Loucy (cell line): ENCODE results near the gene DCLK3.

ENCODE experiments used
- H2AFZ ChIP-seq: fragments of 200-600 bp; sonication (generic); 2 replicates; pipeline ENCODE4 v1.6.0; 2016; ENCODE audit warnings: antibody characterized with exemption, mild to moderate bottlenecking, low read length, moderate library complexity
- H3F3A ChIP-seq: fragments of 200-600 bp; 2 replicates; pipeline ENCODE4 v1.6.0; 2016; ENCODE audit warnings: antibody characterized with exemption, low read depth, mild to moderate bottlenecking
- H3K27me3 ChIP-seq: fragments of 200-600 bp; sonication (generic); 2 replicates; pipeline ENCODE4 v1.6.1; 2014; ENCODE audit warnings: low read length, mild to moderate bottlenecking; ENCODE audit not compliant: insufficient read depth, poor library complexity, severe bottlenecking
- H3K36me3 ChIP-seq: fragments of 200-600 bp; sonication (generic); 2 replicates; pipeline ENCODE4 v1.6.1; 2016; ENCODE audit warnings: low read length; ENCODE audit not compliant: insufficient read depth
- H3K4me1 ChIP-seq: fragments of 200-600 bp; sonication (generic); 2 replicates; pipeline ENCODE4 v1.5.1; 2014; ENCODE audit warnings: low read length, mild to moderate bottlenecking; ENCODE audit not compliant: insufficient read depth, poor library complexity, severe bottlenecking
- H3K4me2 ChIP-seq: fragments of 200-600 bp; sonication (generic); 2 replicates; pipeline ENCODE4 v1.6.0; 2014; ENCODE audit warnings: antibody characterized with exemption, low read length, low read depth, mild to moderate bottlenecking; ENCODE audit not compliant: poor library complexity, severe bottlenecking
- H3K4me3 ChIP-seq: fragments of 200-600 bp; sonication (generic); 2 replicates; pipeline ENCODE4 v1.5.1; 2014; ENCODE audit warnings: low read length, mild to moderate bottlenecking, mixed read lengths; ENCODE audit not compliant: poor library complexity, severe bottlenecking
- H3K79me2 ChIP-seq: fragments of 200-600 bp; sonication (generic); 2 replicates; pipeline ENCODE4 v1.6.1; 2014; ENCODE audit warnings: low read length; ENCODE audit not compliant: insufficient read depth
- H3K9ac ChIP-seq: fragments of 200-600 bp; sonication (generic); 2 replicates; pipeline ENCODE4 v1.6.0; 2014; ENCODE audit warnings: mild to moderate bottlenecking, low read depth, low read length, moderate library complexity; ENCODE audit not compliant: poor library complexity, severe bottlenecking
- H3K9me2 ChIP-seq: fragments of 200-600 bp; sonication (generic); replicated peaks from 2 replicates; pipeline ENCODE4 v1.6.1; 2016; ENCODE audit warnings: low read depth, low read length, mixed read lengths
- H3K9me3 ChIP-seq: fragments of 200-600 bp; sonication (generic); 2 replicates; pipeline ENCODE4 v1.6.1; 2014; ENCODE audit warnings: mild to moderate bottlenecking, antibody characterized with exemption, low read length, low read depth; ENCODE audit not compliant: insufficient read depth
- H4K20me1 ChIP-seq: fragments of 200-600 bp; sonication (generic); 2 replicates; pipeline ENCODE4 v1.6.0; 2014; ENCODE audit warnings: antibody characterized with exemption, low read length, mild to moderate bottlenecking; ENCODE audit not compliant: insufficient read depth, poor library complexity, severe bottlenecking
- CTCF ChIP-seq: fragments of 200-600 bp; sonication (generic); conservative IDR thresholded peaks from 2 replicates; pipeline ENCODE4 v1.5.1; 2014; ENCODE audit warnings: mild to moderate bottlenecking, antibody characterized with exemption, low read length
- EZH2phosphoT487 ChIP-seq: fragments of 200-600 bp; IDR thresholded peaks from 2 replicates; pipeline ENCODE4 v1.6.1; 2018; ENCODE audit warnings: antibody characterized with exemption, mild to moderate bottlenecking, moderate library complexity, borderline replicate concordance

The DCLK3 gene

GRCh38 chr3:36663666-36664291, 100.6 kb downstream of the DCLK3 start:
- no peaks in the 10 kb centered on the region for H3K9me2 ChIP-seq
- no peaks in the 10 kb centered on the region for H3K27me3 ChIP-seq
- H4K20me1 ChIP-seq = no peaks in the 10 kb centered on the region
- H2AFZ ChIP-seq = no peak overlapping the region
- TF ChIP-seq EZH2phosphoT487 = no peak
- TF ChIP-seq CTCF = no peak
- H3K4me2 ChIP-seq = no peak overlapping the region
- no peak overlapping the region for H3K9ac ChIP-seq
- H3K4me1 ChIP-seq = no peaks in the 10 kb centered on the region
- no peaks in the 10 kb centered on the region for H3K36me3 ChIP-seq
- no peaks in the 10 kb centered on the region for H3F3A ChIP-seq
- peaks cover 1% of the 10 kb centered on the region; the same call in 1 of the 2 replicates for H3K9me3 ChIP-seq
- H3K79me2 ChIP-seq = no peaks in the 10 kb centered on the region
- H3K4me3 ChIP-seq = no peak overlapping the region

- Histone ChIP-seq H3K79me2 (no peaks in the 10 kb centered on the region), H3K36me3 (no peaks in the 10 kb centered on the region), H2AFZ (no peak overlapping the region), H3K4me2 (no peak overlapping the region), H4K20me1 (no peaks in the 10 kb centered on the region), H3K27me3 (no peaks in the 10 kb centered on the region), H3K4me3 (no peak overlapping the region), H3F3A (no peaks in the 10 kb centered on the region), H3K9me2 (no peaks in the 10 kb centered on the region), H3K9me3 (no peaks in the 10 kb centered on the region), H3K4me1 (no peaks in the 10 kb centered on the region), H3K9ac (no peak overlapping the region)
- TF ChIP-seq EZH2phosphoT487 (no peak), CTCF (no peak)
Observed at GRCh38 chr3:36662626-36663025, 101.7 kb downstream of the DCLK3 start.
